ENCODE data around the gene THUMPD2. TPM values are rescaled to one million over a fixed set of nuclear protein-coding genes. Genes with fewer than 3 reads are reported as not detected.

The THUMPD2 gene
- total RNA-seq, 1 donor = 10.8 TPM

- no peak for TF ChIP-seq CTCF (IDR thresholded peaks at IDR 0.05; ENCODE audit: insufficient read depth, low read depth, low read length)
Measured at GRCh38 chr2:39723497-39723896, 55.6 kb downstream of the THUMPD2 start.

GRCh38 chr2:39720970-39721369, 58.1 kb downstream of the THUMPD2 start:
- no peak for TF ChIP-seq CTCF (IDR thresholded peaks at IDR 0.05; ENCODE audit: insufficient read depth, low read depth, low read length)
- no peak overlapping the region for H3K4me3 ChIP-seq (ENCODE audit: low read depth, low read length)
- DNase-seq (ENCODE audit: low read depth) = no peak

More at GRCh38 chr2:39723497-39723896, 55.6 kb downstream of the THUMPD2 start:
- DNase-seq (ENCODE audit: low read depth) = no peak
- H3K4me3 ChIP-seq (ENCODE audit: low read depth, low read length) = no peak overlapping the region

GRCh38 chr2:39719317-39719716, 59.7 kb downstream of the THUMPD2 start:
- H3K4me3 ChIP-seq (ENCODE audit: low read depth, low read length) = no peak overlapping the region
- no peak for DNase-seq (ENCODE audit: low read depth)
- TF ChIP-seq CTCF (IDR thresholded peaks at IDR 0.05; ENCODE audit: insufficient read depth, low read depth, low read length) = no peak

GRCh38 chr2:39718483-39718882, 60.6 kb downstream of the THUMPD2 start:
- TF ChIP-seq CTCF (IDR thresholded peaks at IDR 0.05; ENCODE audit: insufficient read depth, low read depth, low read length) = no peak
- H3K4me3 ChIP-seq (ENCODE audit: low read depth, low read length) = no peak overlapping the region
- DNase-seq (ENCODE audit: low read depth) = peak; percentile 59

DNA sequence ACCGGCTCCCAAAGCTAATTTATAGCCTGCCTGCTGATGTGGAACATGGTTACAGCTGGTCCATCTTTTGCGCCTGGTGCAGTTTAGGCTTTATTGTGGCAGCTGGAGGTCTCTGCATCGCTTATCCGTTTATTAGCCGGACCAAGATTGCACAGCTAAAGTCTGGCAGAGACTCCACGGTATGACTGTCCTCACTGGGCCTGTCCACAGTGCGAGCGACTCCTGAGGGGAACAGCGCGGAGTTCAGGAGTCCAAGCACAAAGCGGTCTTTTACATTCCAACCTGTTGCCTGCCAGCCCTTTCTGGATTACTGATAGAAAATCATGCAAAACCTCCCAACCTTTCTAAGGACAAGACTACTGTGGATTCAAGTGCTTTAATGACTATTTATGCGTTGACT, 62.0 kb downstream of the THUMPD2 start:
- TF ChIP-seq CTCF (IDR thresholded peaks at IDR 0.05; ENCODE audit: insufficient read depth, low read depth, low read length) = no peak
- H3K4me3 ChIP-seq (ENCODE audit: low read depth, low read length) = no peak overlapping the region
- DNase-seq (ENCODE audit: low read depth) = no peak

DNA sequence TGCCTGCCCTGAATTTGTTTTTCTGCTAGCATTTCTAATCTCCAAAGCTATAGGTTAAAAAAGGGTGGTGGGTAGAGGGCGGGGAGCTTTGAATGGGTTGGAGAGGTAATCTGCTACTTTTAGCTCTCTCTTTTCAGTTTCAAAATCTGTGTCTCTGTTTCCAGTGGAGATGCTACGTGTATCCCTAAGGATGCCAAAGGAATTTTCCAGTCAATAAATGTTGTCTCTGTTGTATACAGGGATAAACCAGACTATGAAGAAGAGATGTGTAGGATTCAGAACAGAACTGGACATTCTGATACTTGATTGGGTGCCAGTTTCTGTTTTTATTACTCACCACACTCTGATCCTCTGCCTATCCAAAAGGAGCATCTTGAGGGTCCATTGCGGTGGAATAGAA, 63.2 kb downstream of the THUMPD2 start:
- TF ChIP-seq CTCF (IDR thresholded peaks at IDR 0.05; ENCODE audit: insufficient read depth, low read depth, low read length) = no peak
- no peak for DNase-seq (ENCODE audit: low read depth)
- H3K4me3 ChIP-seq (ENCODE audit: low read depth, low read length) = no peak overlapping the region

DNA sequence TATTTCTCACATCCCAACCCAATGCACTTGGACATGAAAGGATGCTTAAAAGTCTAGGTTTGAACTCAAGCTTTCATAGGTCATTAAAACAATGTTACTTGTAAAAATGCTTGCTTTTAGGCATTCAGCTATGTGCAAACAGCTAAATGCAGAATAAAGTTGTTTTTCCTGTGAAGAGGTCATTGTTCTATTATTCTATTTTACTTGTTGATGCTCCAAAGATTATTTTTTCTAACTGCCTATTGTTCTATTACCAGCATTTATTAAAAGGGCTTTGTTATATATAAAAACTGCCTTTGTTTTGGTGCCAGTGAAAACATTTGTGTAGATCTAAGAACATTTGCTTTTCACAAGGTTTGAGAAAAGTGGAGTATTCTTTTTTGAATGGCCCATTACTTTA, 64.0 kb downstream of the THUMPD2 start:
- no peak for DNase-seq (ENCODE audit: low read depth)
- H3K4me3 ChIP-seq (ENCODE audit: low read depth, low read length) = no peak overlapping the region
- no peak for TF ChIP-seq CTCF (IDR thresholded peaks at IDR 0.05; ENCODE audit: insufficient read depth, low read depth, low read length)

All from fibroblast of villous mesenchyme (primary cell).